SK-N-SH (cell line): Measurements from ENCODE around the gene SLFNL1. TPM values are rescaled to one million over a fixed set of nuclear protein-coding genes. Genes with fewer than 3 reads are reported as not detected.

ENCODE experiments used
- CTCF ChIA-PET: fragments of 300-600, 350-600 bp; formaldehyde crosslinking; extraction: SDS; loops from one replicate; lab custom pipeline; 2021; lab: Yijun Ruan, JAX
- POLR2A ChIA-PET: fragments of 350-600 bp; sonication (Branson Sonifier 250); formaldehyde crosslinking; extraction: SDS; loops from one replicate; lab custom pipeline; 2020; ENCODE audit warnings: antibody characterized with exemption, inconsistent platforms; lab: Yijun Ruan, JAX
- DNase-seq: peaks from one replicate; pipeline ENCODE4 v3.0.0; 2012
- H2AFZ ChIP-seq: fragments of 200-600 bp; sonication (generic); 2 replicates; pipeline ENCODE4 v1.8.1; 2016; ENCODE audit warnings: antibody characterized with exemption, mild to moderate bottlenecking, low read depth
- H3F3A ChIP-seq: fragments of 200-600 bp; sonication (generic); replicated peaks from 2 replicates; pipeline ENCODE3; 2016; ENCODE audit warnings: antibody characterized with exemption, mild to moderate bottlenecking; ENCODE audit not compliant: insufficient read depth
- H3K27ac ChIP-seq, 2 experiments: fragments of 200-500 bp in 1 of 2; fragments of 200-600 bp in 1 of 2; sonication (Bioruptor generic) in 1 of 2; sonication (generic), shearing (Covaris generic) in 1 of 2; 2 replicates each; pipeline versions ENCODE4 v1.5.1 to v1.6.1; 2014 to 2016; ENCODE audit warnings: low read depth in 2 of 2, inconsistent platforms in 1 of 2, low read length in 1 of 2, mild to moderate bottlenecking in 1 of 2, mixed read lengths in 1 of 2
- H3K27me3 ChIP-seq: fragments of 200-600 bp; sonication (generic), shearing (Covaris generic); 2 replicates; pipeline ENCODE4 v1.6.1; 2016; ENCODE audit warnings: mixed run types; ENCODE audit not compliant: insufficient read depth
- H3K36me3 ChIP-seq, 2 experiments: fragments of 200-500 bp in 1 of 2; fragments of 200-600 bp in 1 of 2; sonication (Bioruptor generic) in 1 of 2; sonication (generic) in 1 of 2; replicated peaks in 1 of 2; 2 replicates each; pipeline versions ENCODE3 to v1.5.1; 2014 to 2016; ENCODE audit warnings: low read length in 1 of 2, mild to moderate bottlenecking in 1 of 2; ENCODE audit not compliant: insufficient read depth in 2 of 2, control insufficient read depth in 1 of 2
- H3K4me1 ChIP-seq, 2 experiments: fragments of 200-500 bp in 1 of 2; fragments of 200-600 bp in 1 of 2; sonication (Bioruptor generic) in 1 of 2; sonication (generic), shearing (Covaris generic) in 1 of 2; 2 replicates each; pipeline versions ENCODE4 v1.5.1 to v1.6.1; 2014 to 2016; ENCODE audit warnings: low read depth in 1 of 2, low read length in 1 of 2, mixed run types in 1 of 2; ENCODE audit not compliant: insufficient read depth in 2 of 2, control insufficient read depth in 1 of 2
- H3K4me2 ChIP-seq: fragments of 200-600 bp; sonication (generic), shearing (Covaris generic); 2 replicates; pipeline ENCODE4 v1.6.1; 2017; ENCODE audit warnings: mixed run types
- H3K4me3 ChIP-seq, 2 experiments: fragments of 200-500 bp in 1 of 2; fragments of 200-600 bp in 1 of 2; sonication (Bioruptor generic) in 1 of 2; sonication (generic), shearing (Covaris generic) in 1 of 2; 2 replicates each; pipeline versions ENCODE4 v1.5.1 to v1.8.1; 2014 to 2016; ENCODE audit warnings: low read depth in 2 of 2, inconsistent platforms in 1 of 2, low read length in 1 of 2, mild to moderate bottlenecking in 1 of 2, mixed read lengths in 1 of 2, moderate library complexity in 1 of 2
- H3K79me2 ChIP-seq: fragments of 200-600 bp; sonication (generic); 2 replicates; pipeline ENCODE4 v1.8.1; 2017; ENCODE audit warnings: mild to moderate bottlenecking; ENCODE audit not compliant: insufficient read depth
- H3K9ac ChIP-seq: fragments of 200-600 bp; sonication (generic); 2 replicates; pipeline ENCODE4 v1.6.1; 2017; ENCODE audit warnings: mixed run types
- H3K9me2 ChIP-seq: fragments of 200-600 bp; sonication (generic); 2 replicates; pipeline ENCODE4 v1.6.1; 2017; ENCODE audit warnings: mixed run types
- H3K9me3 ChIP-seq: fragments of 200-600 bp; sonication (generic); 2 replicates; pipeline ENCODE4 v1.6.1; 2017; ENCODE audit warnings: mixed run types, mild to moderate bottlenecking, moderate library complexity
- H4K20me1 ChIP-seq: fragments of 200-600 bp; sonication (generic); 2 replicates; pipeline ENCODE4 v1.6.1; 2017; ENCODE audit warnings: mild to moderate bottlenecking, mixed run types; ENCODE audit not compliant: insufficient read depth
- EP300 ChIP-seq, 2 experiments: IDR thresholded peaks; 2 replicates each; pipeline versions ENCODE4 v1.4.0 to v1.6.1; 2012; ENCODE audit warnings: borderline replicate concordance in 1 of 2, low read depth in 1 of 2, low read length in 1 of 2
- EZH2phosphoT487 ChIP-seq: fragments of 200-600 bp; sonication (generic); IDR thresholded peaks from 2 replicates; pipeline ENCODE4 v1.6.1; 2017; ENCODE audit warnings: low read depth, mixed run types, mild to moderate bottlenecking, antibody characterized with exemption, moderate library complexity, borderline replicate concordance
- FOXM1 ChIP-seq: IDR thresholded peaks from 2 replicates; pipeline ENCODE4 v1.4.0; 2012; ENCODE audit warnings: low read depth, mild to moderate bottlenecking
- GABPA ChIP-seq: IDR thresholded peaks from 2 replicates; pipeline ENCODE4 v1.4.0; 2012; ENCODE audit warnings: low read depth, mild to moderate bottlenecking
- GATA2 ChIP-seq: sonication (generic); formaldehyde crosslinking; IDR thresholded peaks from 2 replicates; pipeline ENCODE4 v1.5.0; 2020; ENCODE audit warnings: mild to moderate bottlenecking, missing genetic modification reagents
- IRF3 ChIP-seq: fragments of 150-350 bp; IDR thresholded peaks from 2 replicates; pipeline ENCODE4 v1.6.1; 2016; ENCODE audit warnings: mild to moderate bottlenecking, low read depth, low read length
- MAX ChIP-seq: IDR thresholded peaks from 2 replicates; pipeline ENCODE4 v1.4.0; 2012; ENCODE audit warnings: low read depth
- MEF2A ChIP-seq: IDR thresholded peaks from 2 replicates; pipeline ENCODE4 v1.4.0; 2012; ENCODE audit warnings: low read depth, borderline replicate concordance
- NRF1 ChIP-seq: IDR thresholded peaks from 2 replicates; pipeline ENCODE4 v1.6.1; 2012; ENCODE audit warnings: low read depth, mild to moderate bottlenecking, low read length
- PBX3 ChIP-seq: IDR thresholded peaks from 2 replicates; pipeline ENCODE4; 2012
- POLR2AphosphoS5 ChIP-seq: IDR thresholded peaks from 2 replicates; pipeline ENCODE4 v1.6.1; 2012; ENCODE audit warnings: low read depth, low read length
- RAD21 ChIP-seq: IDR thresholded peaks from 2 replicates; pipeline ENCODE4 v1.6.1; 2012; ENCODE audit warnings: mild to moderate bottlenecking, low read length
- RCOR1 ChIP-seq: fragments of 150-350 bp; IDR thresholded peaks from 2 replicates; pipeline ENCODE4 v1.6.1; 2017; ENCODE audit warnings: antibody characterized with exemption, low read length
- REST ChIP-seq: IDR thresholded peaks from 2 replicates; pipeline ENCODE4 v1.6.1; 2012; ENCODE audit warnings: mild to moderate bottlenecking, low read depth, low read length, moderate library complexity
- RFX5 ChIP-seq: IDR thresholded peaks from 2 replicates; pipeline ENCODE4 v1.6.1; 2012; ENCODE audit warnings: mild to moderate bottlenecking, improper control_type of control experiment, low read length
- TAF1 ChIP-seq: IDR thresholded peaks from 2 replicates; pipeline ENCODE4 v1.6.1; 2012; ENCODE audit warnings: low read depth, mild to moderate bottlenecking, low read length, moderate library complexity, borderline replicate concordance
- TEAD4 ChIP-seq: IDR thresholded peaks from 2 replicates; pipeline ENCODE4 v1.4.0; 2012; ENCODE audit warnings: mild to moderate bottlenecking, borderline replicate concordance; ENCODE audit not compliant: insufficient read depth
- USF1 ChIP-seq: IDR thresholded peaks from 2 replicates; pipeline ENCODE4 v1.4.0; 2012; ENCODE audit warnings: low read depth, borderline replicate concordance
- WGBS: methylation state at CpG from one replicate; pipeline ENCODE4 v1.1.6; 2017; ENCODE audit warnings: low lambda C conversion rate; 5-methylcytosine and 5-hydroxymethylcytosine counted together
- polyA plus RNA-seq, 3 experiments: library from polyadenylated mRNA; depleted of rRNA; stranded (reverse); fragments of >200 nt; gene quantifications; 2 replicates each; pipeline ENCODE4 v1.2.3, GENCODE V29; 2012

SLFNL1 gene
- polyA plus RNA-seq, 1 of the 3 experiments (the other 2 are of a cell fraction): 0.26 TPM

GRCh38 chr1:40977716-40978115 lies 43.8 kb downstream of the SLFNL1 start (continued):
- TF ChIP-seq IRF3: no peak
- no peak for TF ChIP-seq TEAD4

- CTCF ChIA-PET: interaction anchor here (0.7 kb wide), 1 partner anchor 29 kb away, joined by 3 read pairs; no protein-coding TSS in a partner anchor
- peaks cover 35% of the 10 kb centered on the region for H3F3A ChIP-seq
These were observed 44.4 kb downstream of the SLFNL1 start for GRCh38 chr1:40976952-40977690.

More at GRCh38 chr1:40976952-40977690, 44.4 kb downstream of the SLFNL1 start:
- peaks cover 12 to 23% of the 10 kb centered on the region in 2 experiments for H3K4me1 ChIP-seq
- POLR2A ChIA-PET: no interaction called here
- peak overlapping the region; percentile 11; the same call in 1 of the 2 replicates for H3K9ac ChIP-seq
- no peak overlapping the region for H3K4me2 ChIP-seq
- TF ChIP-seq MAX: no peak
- no peak for TF ChIP-seq GATA2
- TF ChIP-seq MEF2A: no peak
- no peak for TF ChIP-seq EZH2phosphoT487
- TF ChIP-seq EP300 (IDR thresholded peaks at IDR 0.05; ENCODE audit: borderline replicate concordance in 1 of 2, low read depth in 1 of 2, low read length in 1 of 2): peak in 1 of 2 experiments; percentile 24; a peak in 1 of 4 replicates
- TF ChIP-seq GABPA: no peak
- TF ChIP-seq RFX5: no peak
- no peak for TF ChIP-seq RAD21
- TF ChIP-seq TAF1: no peak
- no peak for TF ChIP-seq USF1
- TF ChIP-seq REST: no peak
- TF ChIP-seq NRF1: no peak
- no peak for TF ChIP-seq POLR2AphosphoS5
- peak; percentile 48 for TF ChIP-seq PBX3
- TF ChIP-seq RCOR1: no peak
- TF ChIP-seq IRF3: no peak
- no peak for TF ChIP-seq TEAD4
- no peak for TF ChIP-seq FOXM1
- peaks cover 21% of the 10 kb centered on the region for H3K79me2 ChIP-seq
- WGBS: 61% methylated on average over 5 of the region's 5 CpGs
- no peak for DNase-seq
- no peaks in the 10 kb centered on the region for H3K27me3 ChIP-seq
- no peak overlapping the region for H3K4me3 ChIP-seq
- H3K27ac ChIP-seq: peak overlapping the region in 1 of 2 experiments; percentile 71; a peak in 2 of 4 replicates
- H3K36me3 ChIP-seq: no peaks in the 10 kb centered on the region
- H3K9me2 ChIP-seq: no peaks in the 10 kb centered on the region
- H4K20me1 ChIP-seq: peaks cover 13% of the 10 kb centered on the region
- no peak overlapping the region for H2AFZ ChIP-seq
- no peaks in the 10 kb centered on the region for H3K9me3 ChIP-seq
